ENCODE measurements around the gene RPS26. TPM values are rescaled to one million over a fixed set of nuclear protein-coding genes. Genes with fewer than 3 reads are reported as not detected.
"Not testable (repeated sequence)": the region's sequence is repeated elsewhere in the genome, so short reads cannot be mapped to it uniquely, and the experiment has no call there.

Gene RPS26
- total RNA-seq, 1 experiment from 2014 or later = 46.4 TPM

- H3K4me1 ChIP-seq (ENCODE audit: control insufficient read depth, insufficient read depth, low read length) = peaks cover 6% of the 10 kb centered on the region
- no peak overlapping the region for H3K27ac ChIP-seq (ENCODE audit: low read length)
- POLR2A ChIA-PET = interaction anchor here (0.6 kb wide), 1 partner anchor 43 kb away, joined by 7 read pairs; no protein-coding TSS in a partner anchor
- no peaks in the 10 kb centered on the region for H3K36me3 ChIP-seq (ENCODE audit: control insufficient read depth, insufficient read depth, low read length)
- no TSS peak for BruUV-seq (replicated peaks)
- H3K4me3 ChIP-seq (ENCODE audit: low read depth in 2 of 2, low read length in 2 of 2) = no peak overlapping the region
- H3K27me3 ChIP-seq (ENCODE audit: control insufficient read depth, insufficient read depth, low read length) = no peaks in the 10 kb centered on the region
- intact Hi-C loops (cut with micrococcal nuclease; ENCODE audit: unreplicated experiment) (no loop called here), in situ Hi-C loops (cut with HindIII; ENCODE audit: low pct_unique_long_range_greater_than_20kb, low sequenced_read_pairs) (no loop called here)
- H3K9me3 ChIP-seq (ENCODE audit: control insufficient read depth, insufficient read depth, low read depth, low read length) = no peaks in the 10 kb centered on the region
- TF ChIP-seq TCF7L2 (IDR thresholded peaks at IDR 0.05; ENCODE audit: low read depth, low read length) = no peak
- TF ChIP-seq POLR2AphosphoS5 (IDR thresholded peaks at IDR 0.05; ENCODE audit: low read depth, low read length) = no peak
- TF ChIP-seq REST (IDR thresholded peaks at IDR 0.05; ENCODE audit: insufficient read depth in 1 of 2, low read depth in 2 of 2, low read length in 1 of 2) = no peak
- TF ChIP-seq SIN3A (IDR thresholded peaks at IDR 0.05; ENCODE audit: borderline replicate concordance, insufficient read depth, low read depth, low read length) = no peak
- no peak for TF ChIP-seq CTCF (IDR thresholded peaks at IDR 0.05)
- CTCF ChIA-PET = interaction anchor here (0.7 kb wide), 1 partner anchor 68 kb away, joined by 4 read pairs; no protein-coding TSS in a partner anchor
- no peak for DNase-seq (ENCODE audit: low read depth, low spot score)
- no peak for ATAC-seq
Measured at GRCh38 chr12:56074396-56074795, 32.7 kb downstream of the RPS26 start.

GRCh38 chr12:56077966-56078365 lies 36.2 kb downstream of the RPS26 start:
- POLR2A ChIA-PET = not testable (repeated sequence)

GRCh38 chr12:56078427-56078826 lies 36.7 kb downstream of the RPS26 start:
- H3K9me3 ChIP-seq (ENCODE audit: control insufficient read depth, insufficient read depth, low read depth, low read length) = no peaks in the 10 kb centered on the region
- ATAC-seq = no peak
- H3K27ac ChIP-seq (ENCODE audit: low read length) = peak overlapping the region; percentile 82
- CTCF ChIA-PET = no interaction called here
- peak overlapping the region; percentile 58 to 84 for H3K4me3 ChIP-seq (ENCODE audit: low read depth in 2 of 2, low read length in 2 of 2)
- H3K4me1 ChIP-seq (ENCODE audit: control insufficient read depth, insufficient read depth, low read length) = peaks cover 6% of the 10 kb centered on the region
- no TSS peak for BruUV-seq (replicated peaks)
- POLR2A ChIA-PET = no interaction called here
- intact Hi-C loops (cut with micrococcal nuclease; ENCODE audit: unreplicated experiment) (no loop called here), in situ Hi-C loops (cut with HindIII; ENCODE audit: low pct_unique_long_range_greater_than_20kb, low sequenced_read_pairs) (no loop called here)
- no peak for TF ChIP-seq REST (IDR thresholded peaks at IDR 0.05; ENCODE audit: insufficient read depth in 1 of 2, low read depth in 2 of 2, low read length in 1 of 2)
- no peaks in the 10 kb centered on the region; the same call in 1 of the 2 replicates for H3K36me3 ChIP-seq (ENCODE audit: control insufficient read depth, insufficient read depth, low read length)
- DNase-seq (ENCODE audit: low read depth, low spot score) = no peak
- no peaks in the 10 kb centered on the region for H3K27me3 ChIP-seq (ENCODE audit: control insufficient read depth, insufficient read depth, low read length)

More at GRCh38 chr12:56077966-56078365, 36.2 kb downstream of the RPS26 start:
- DNase-seq (ENCODE audit: low read depth, low spot score); intact Hi-C loops (cut with micrococcal nuclease; ENCODE audit: unreplicated experiment); H3K36me3 ChIP-seq (ENCODE audit: control insufficient read depth, insufficient read depth, low read length); H3K4me3 ChIP-seq (ENCODE audit: low read depth in 2 of 2, low read length in 2 of 2); H3K27ac ChIP-seq (ENCODE audit: low read length); H3K9me3 ChIP-seq (ENCODE audit: control insufficient read depth, insufficient read depth, low read depth, low read length); in situ Hi-C loops (cut with HindIII; ENCODE audit: low pct_unique_long_range_greater_than_20kb, low sequenced_read_pairs); CTCF ChIA-PET; BruUV-seq (replicated peaks); ATAC-seq; H3K4me1 ChIP-seq (ENCODE audit: control insufficient read depth, insufficient read depth, low read length); H3K27me3 ChIP-seq (ENCODE audit: control insufficient read depth, insufficient read depth, low read length): not testable (repeated sequence)
